Hippocampal formation (tissue), 2 donors: ENCODE data around the gene SAYSD1.

ENCODE experiments used
- DNase-seq, 2 donors: peaks; one replicate each; lab custom pipeline; 2025; lab: John Stamatoyannopoulos, UW

SAYSD1 gene

GRCh38 chr6:39058471-39059147 lies 56.4 kb downstream of the SAYSD1 start:
- DNase-seq: no peak

GRCh38 chr6:39057251-39058155 lies 57.5 kb downstream of the SAYSD1 start:
- DNase-seq: no peak

- no peak for DNase-seq
Measured at GRCh38 chr6:39056681-39057080, 58.3 kb downstream of the SAYSD1 start.

DNA sequence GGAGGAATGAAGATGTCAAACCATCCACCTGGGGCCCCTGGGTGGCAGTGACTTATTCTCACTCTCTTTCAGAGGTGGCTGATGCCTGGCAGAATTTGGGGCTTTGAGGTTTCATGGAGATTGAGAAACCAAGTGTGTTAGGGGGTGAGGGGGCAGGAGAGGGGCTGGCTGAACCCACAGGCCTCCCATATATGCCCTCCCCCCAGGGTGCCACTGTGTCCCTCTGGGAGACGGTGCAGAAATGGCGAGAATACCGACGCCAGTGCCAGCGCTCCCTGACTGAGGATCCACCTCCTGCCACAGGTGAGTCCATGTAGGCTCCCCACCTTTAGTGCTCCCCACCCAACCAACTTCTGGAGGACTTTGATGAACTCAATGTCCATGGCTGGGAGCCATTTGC lies 58.8 kb downstream of the SAYSD1 start:
- DNase-seq: no peak

- no peak for DNase-seq
Measured at GRCh38 chr6:39055661-39056060, 59.3 kb downstream of the SAYSD1 start.

GRCh38 chr6:39054577-39055142 lies 60.3 kb downstream of the SAYSD1 start:
- DNase-seq: no peak
